Liver (tissue), 9 donors: Measurements from ENCODE around the gene SLC35B3. TPM values are rescaled to one million over a fixed set of nuclear protein-coding genes. Genes with fewer than 3 reads are reported as not detected.

Experiments used
- DNase-seq: peaks from one replicate; pipeline ENCODE4 v3.0.0-alpha.2; 2017; ENCODE audit warnings: low spot score
- H3K27ac ChIP-seq, 2 donors: one replicate each; pipeline ENCODE4 v1.7.0; 2013; ENCODE audit warnings: inconsistent platforms in 2 of 2, low read length in 2 of 2, control low read depth in 1 of 2, low read depth in 1 of 2, mild to moderate bottlenecking in 1 of 2
- H3K27me3 ChIP-seq, 4 donors: one replicate each; pipeline versions ENCODE4 v1.6.1 to v1.7.0; 2013; ENCODE audit warnings: low read length in 3 of 4, inconsistent platforms in 1 of 4, mild to moderate bottlenecking in 1 of 4, moderate library complexity in 1 of 4; ENCODE audit not compliant: control insufficient read depth in 4 of 4, insufficient read depth in 4 of 4
- H3K36me3 ChIP-seq, 4 donors: one replicate each; pipeline versions ENCODE4 v1.6.1 to v1.7.0; 2013; ENCODE audit warnings: low read length in 3 of 4, mild to moderate bottlenecking in 3 of 4, low read depth in 1 of 4, moderate library complexity in 1 of 4; ENCODE audit not compliant: control insufficient read depth in 4 of 4, insufficient read depth in 3 of 4
- H3K4me1 ChIP-seq, 4 donors: one replicate each; pipeline versions ENCODE4 v1.6.1 to v1.7.0; 2013; ENCODE audit warnings: low read length in 3 of 4, mild to moderate bottlenecking in 3 of 4, moderate library complexity in 1 of 4; ENCODE audit not compliant: control insufficient read depth in 4 of 4, insufficient read depth in 4 of 4
- H3K4me3 ChIP-seq, 3 donors: one replicate each; pipeline versions ENCODE4 v1.6.1 to v1.7.0; 2013; ENCODE audit warnings: low read length in 3 of 3, control low read depth in 1 of 3, low read depth in 1 of 3, mild to moderate bottlenecking in 1 of 3
- H3K9ac ChIP-seq, 2 donors: one replicate each; pipeline ENCODE4 v1.7.0; 2013; ENCODE audit warnings: low read length in 2 of 2, mild to moderate bottlenecking in 2 of 2, moderate library complexity in 2 of 2, control low read depth in 1 of 2, low read depth in 1 of 2
- H3K9me3 ChIP-seq, 4 donors: one replicate each; pipeline versions ENCODE4 v1.6.1 to v1.7.0; 2013; ENCODE audit warnings: low read length in 3 of 4; ENCODE audit not compliant: control insufficient read depth in 4 of 4
- FOXA1 ChIP-seq: IDR thresholded peaks from 2 replicates; pipeline ENCODE4 v1.6.1; 2016; ENCODE audit warnings: antibody characterized with exemption
- FOXA2 ChIP-seq: IDR thresholded peaks from 2 replicates; pipeline ENCODE4 v1.6.1; 2016; ENCODE audit warnings: antibody characterized with exemption
- GABPA ChIP-seq, 2 donors: IDR thresholded peaks in 1 of 2; conservative IDR thresholded peaks in 1 of 2; 2 replicates each; pipeline ENCODE4 v1.6.1; 2016; ENCODE audit warnings: antibody characterized with exemption in 2 of 2, mild to moderate bottlenecking in 1 of 2, moderate library complexity in 1 of 2
- HNF4A ChIP-seq, 2 donors: conservative IDR thresholded peaks; 2 replicates each; pipeline ENCODE4 v1.6.1; 2016; ENCODE audit warnings: antibody characterized with exemption in 2 of 2, mild to moderate bottlenecking in 2 of 2
- HNF4G ChIP-seq: IDR thresholded peaks from 2 replicates; pipeline ENCODE4 v1.6.1; 2016; ENCODE audit warnings: antibody characterized with exemption
- JUND ChIP-seq, 2 donors: IDR thresholded peaks; 2 replicates each; pipeline ENCODE4 v1.6.1; 2016; ENCODE audit warnings: antibody characterized with exemption in 2 of 2
- NR2F2 ChIP-seq: IDR thresholded peaks from 2 replicates; pipeline ENCODE4 v1.6.1; 2016; ENCODE audit warnings: antibody characterized with exemption
- RXRA ChIP-seq, 2 donors: IDR thresholded peaks; 2 replicates each; pipeline ENCODE4 v1.6.1; 2017 to 2018; ENCODE audit warnings: antibody characterized with exemption in 2 of 2, mild to moderate bottlenecking in 1 of 2
- SP1 ChIP-seq: IDR thresholded peaks from 2 replicates; pipeline ENCODE4 v1.6.1; 2018; ENCODE audit warnings: antibody characterized with exemption, mild to moderate bottlenecking
- TAF1 ChIP-seq: conservative IDR thresholded peaks from 2 replicates; pipeline ENCODE4 v1.6.1; 2016; ENCODE audit warnings: antibody characterized with exemption, mild to moderate bottlenecking
- YY1 ChIP-seq: IDR thresholded peaks from 2 replicates; pipeline ENCODE4 v1.6.1; 2016; ENCODE audit warnings: antibody characterized with exemption, mild to moderate bottlenecking
- WGBS: extraction: QIAGEN DNeasy Blood & Tissue Kit; methylation state at CpG from one replicate; pipeline ENCODE4 v1.1.7; 2013; 5-methylcytosine and 5-hydroxymethylcytosine counted together
- polyA plus RNA-seq, 2 donors: library from polyadenylated mRNA; stranded (reverse) in 1 of 2; unstranded in 1 of 2; fragments of 200-250 nt in 1 of 2; fragments of >200 nt in 1 of 2; fragmentation: Nextera tagmentation in 1 of 2; extraction: Ambion mirVana in 1 of 2; gene quantifications; one replicate each; pipeline versions ENCODE4 v1.2.1 to v1.2.3, GENCODE V29; 2013 to 2015
- total RNA-seq, 2 donors: library from RNA; depleted of rRNA; stranded (reverse); fragments of >200 nt; gene quantifications; one replicate each; pipeline ENCODE4 v1.2.3, GENCODE V29; 2014
- TF ChIP-seq, protein P1 (sequence below): fragments of 150-350 bp; IDR thresholded peaks from 2 replicates; pipeline ENCODE4 v1.5.1; 2017; ENCODE audit warnings: improper control_type of control experiment, low read depth, low read length; ENCODE audit not compliant: missing input control
- TF ChIP-seq, protein P2 (sequence below): IDR thresholded peaks from 2 replicates; pipeline ENCODE4 v1.6.1; 2016; ENCODE audit warnings: antibody characterized with exemption
- TF ChIP-seq, protein P3 (sequence below): IDR thresholded peaks from 2 replicates; pipeline ENCODE4 v1.6.1; 2016; ENCODE audit warnings: antibody characterized with exemption, mild to moderate bottlenecking
- TF ChIP-seq, protein P4 (sequence below): IDR thresholded peaks from 2 replicates; pipeline ENCODE4 v1.6.1; 2016; ENCODE audit warnings: antibody characterized with exemption
- donor health status: healthy.
- donor health status: healthy.
- donor health status: healthy.
- donor health status: healthy.
- donor health status: healthy.

Gene SLC35B3
- total and polyA plus RNA-seq, 4 donors, result 11.8 to 12.7 (median 12.2) TPM

DNA sequence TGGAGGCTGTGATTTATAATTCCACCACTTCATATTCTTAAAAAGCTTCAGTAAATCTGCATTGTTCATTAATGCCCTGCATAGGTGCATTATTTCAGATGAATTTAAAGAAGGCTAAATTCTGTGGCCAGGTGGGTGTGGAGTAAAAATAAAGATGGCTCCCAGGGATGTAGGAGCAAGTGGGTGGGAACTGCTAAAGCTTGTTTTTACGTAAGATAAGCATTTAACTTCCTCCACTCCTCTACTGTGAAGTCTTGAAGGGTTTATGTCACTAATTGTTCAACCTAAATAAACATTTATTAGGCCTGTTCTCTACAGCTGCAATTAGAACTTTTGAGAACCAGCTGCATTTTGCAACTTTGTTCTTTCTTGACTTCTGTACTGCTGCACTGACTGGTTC lies 6.8 kb upstream of the SLC35B3 start:
- no peak overlapping the region for H3K9ac ChIP-seq
- no peak overlapping the region for H3K27ac ChIP-seq
- H3K9me3 ChIP-seq, result no peaks in the 10 kb centered on the region
- TF ChIP-seq, protein P1, sequence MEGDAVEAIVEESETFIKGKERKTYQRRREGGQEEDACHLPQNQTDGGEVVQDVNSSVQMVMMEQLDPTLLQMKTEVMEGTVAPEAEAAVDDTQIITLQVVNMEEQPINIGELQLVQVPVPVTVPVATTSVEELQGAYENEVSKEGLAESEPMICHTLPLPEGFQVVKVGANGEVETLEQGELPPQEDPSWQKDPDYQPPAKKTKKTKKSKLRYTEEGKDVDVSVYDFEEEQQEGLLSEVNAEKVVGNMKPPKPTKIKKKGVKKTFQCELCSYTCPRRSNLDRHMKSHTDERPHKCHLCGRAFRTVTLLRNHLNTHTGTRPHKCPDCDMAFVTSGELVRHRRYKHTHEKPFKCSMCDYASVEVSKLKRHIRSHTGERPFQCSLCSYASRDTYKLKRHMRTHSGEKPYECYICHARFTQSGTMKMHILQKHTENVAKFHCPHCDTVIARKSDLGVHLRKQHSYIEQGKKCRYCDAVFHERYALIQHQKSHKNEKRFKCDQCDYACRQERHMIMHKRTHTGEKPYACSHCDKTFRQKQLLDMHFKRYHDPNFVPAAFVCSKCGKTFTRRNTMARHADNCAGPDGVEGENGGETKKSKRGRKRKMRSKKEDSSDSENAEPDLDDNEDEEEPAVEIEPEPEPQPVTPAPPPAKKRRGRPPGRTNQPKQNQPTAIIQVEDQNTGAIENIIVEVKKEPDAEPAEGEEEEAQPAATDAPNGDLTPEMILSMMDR, result no peak
- no peak for TF ChIP-seq FOXA1
- no peak for TF ChIP-seq SP1
- TF ChIP-seq HNF4G, result no peak
- TF ChIP-seq HNF4A (conservative IDR thresholded peaks at IDR 0.05), result no peak
- TF ChIP-seq FOXA2, result no peak
- TF ChIP-seq, protein P2, sequence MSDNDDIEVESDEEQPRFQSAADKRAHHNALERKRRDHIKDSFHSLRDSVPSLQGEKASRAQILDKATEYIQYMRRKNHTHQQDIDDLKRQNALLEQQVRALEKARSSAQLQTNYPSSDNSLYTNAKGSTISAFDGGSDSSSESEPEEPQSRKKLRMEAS, result no peak
- TF ChIP-seq, protein P3, sequence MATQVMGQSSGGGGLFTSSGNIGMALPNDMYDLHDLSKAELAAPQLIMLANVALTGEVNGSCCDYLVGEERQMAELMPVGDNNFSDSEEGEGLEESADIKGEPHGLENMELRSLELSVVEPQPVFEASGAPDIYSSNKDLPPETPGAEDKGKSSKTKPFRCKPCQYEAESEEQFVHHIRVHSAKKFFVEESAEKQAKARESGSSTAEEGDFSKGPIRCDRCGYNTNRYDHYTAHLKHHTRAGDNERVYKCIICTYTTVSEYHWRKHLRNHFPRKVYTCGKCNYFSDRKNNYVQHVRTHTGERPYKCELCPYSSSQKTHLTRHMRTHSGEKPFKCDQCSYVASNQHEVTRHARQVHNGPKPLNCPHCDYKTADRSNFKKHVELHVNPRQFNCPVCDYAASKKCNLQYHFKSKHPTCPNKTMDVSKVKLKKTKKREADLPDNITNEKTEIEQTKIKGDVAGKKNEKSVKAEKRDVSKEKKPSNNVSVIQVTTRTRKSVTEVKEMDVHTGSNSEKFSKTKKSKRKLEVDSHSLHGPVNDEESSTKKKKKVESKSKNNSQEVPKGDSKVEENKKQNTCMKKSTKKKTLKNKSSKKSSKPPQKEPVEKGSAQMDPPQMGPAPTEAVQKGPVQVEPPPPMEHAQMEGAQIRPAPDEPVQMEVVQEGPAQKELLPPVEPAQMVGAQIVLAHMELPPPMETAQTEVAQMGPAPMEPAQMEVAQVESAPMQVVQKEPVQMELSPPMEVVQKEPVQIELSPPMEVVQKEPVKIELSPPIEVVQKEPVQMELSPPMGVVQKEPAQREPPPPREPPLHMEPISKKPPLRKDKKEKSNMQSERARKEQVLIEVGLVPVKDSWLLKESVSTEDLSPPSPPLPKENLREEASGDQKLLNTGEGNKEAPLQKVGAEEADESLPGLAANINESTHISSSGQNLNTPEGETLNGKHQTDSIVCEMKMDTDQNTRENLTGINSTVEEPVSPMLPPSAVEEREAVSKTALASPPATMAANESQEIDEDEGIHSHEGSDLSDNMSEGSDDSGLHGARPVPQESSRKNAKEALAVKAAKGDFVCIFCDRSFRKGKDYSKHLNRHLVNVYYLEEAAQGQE, result no peak
- TF ChIP-seq RXRA (IDR thresholded peaks at IDR 0.05), result no peak
- no peak for TF ChIP-seq GABPA (IDR thresholded peaks at IDR 0.05 in 1 of 2, conservative IDR thresholded peaks at IDR 0.05 in 1 of 2)
- TF ChIP-seq TAF1, result no peak
- TF ChIP-seq YY1, result no peak
- no peak for TF ChIP-seq JUND (IDR thresholded peaks at IDR 0.05)
- TF ChIP-seq NR2F2, result no peak
- TF ChIP-seq, protein P4, sequence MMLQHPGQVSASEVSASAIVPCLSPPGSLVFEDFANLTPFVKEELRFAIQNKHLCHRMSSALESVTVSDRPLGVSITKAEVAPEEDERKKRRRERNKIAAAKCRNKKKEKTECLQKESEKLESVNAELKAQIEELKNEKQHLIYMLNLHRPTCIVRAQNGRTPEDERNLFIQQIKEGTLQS, result no peak
- no peak overlapping the region for H3K4me3 ChIP-seq
- H3K36me3 ChIP-seq, result peaks cover 0 to 2% (median 0%) of the 10 kb centered on the region in 4 donors
- no peak for DNase-seq
- 0% methylated on average over 1 of the region's 1 CpG for WGBS
- H3K4me1 ChIP-seq, result no peaks in the 10 kb centered on the region
- no peaks in the 10 kb centered on the region for H3K27me3 ChIP-seq

DNA sequence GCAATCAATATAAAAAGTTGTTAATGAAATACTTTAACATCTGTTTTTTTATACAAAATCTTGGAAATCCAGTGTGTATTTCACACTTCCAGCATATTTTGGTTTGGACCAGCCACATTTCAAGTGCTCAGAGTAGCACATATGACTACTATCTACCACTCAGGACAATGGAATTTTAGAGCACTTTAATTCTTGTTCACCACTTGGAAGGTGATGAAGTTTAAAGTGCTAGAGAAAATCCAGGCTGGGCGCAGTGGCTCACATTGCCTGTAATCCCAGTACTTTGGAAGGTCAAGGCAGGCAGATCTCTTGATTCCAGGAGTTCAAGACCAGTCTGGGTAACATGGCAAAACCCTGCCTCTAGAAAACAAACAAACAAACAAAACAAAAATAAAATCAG lies 6.1 kb upstream of the SLC35B3 start:
- no peak for DNase-seq
- no peak overlapping the region for H3K4me3 ChIP-seq
- H3K36me3 ChIP-seq, result peaks cover 0 to 2% (median 0%) of the 10 kb centered on the region in 4 donors
- H3K27ac ChIP-seq, result no peak overlapping the region
- H3K4me1 ChIP-seq, result no peaks in the 10 kb centered on the region
- H3K27me3 ChIP-seq, result no peaks in the 10 kb centered on the region
- TF ChIP-seq JUND (IDR thresholded peaks at IDR 0.05) (no peak), NR2F2 (no peak), FOXA2 (no peak), TAF1 (no peak)
- H3K9ac ChIP-seq, result no peak overlapping the region
- 98% methylated on average over 1 of the region's 1 CpG for WGBS
- H3K9me3 ChIP-seq, result no peaks in the 10 kb centered on the region
